T-helper 17 cell (primary cell): ENCODE measurements around the gene PREX1. TPM values are rescaled to one million over a fixed set of nuclear protein-coding genes. Genes with fewer than 3 reads are reported as not detected.

Source experiments
- ATAC-seq: fragments of 150-1000 bp; cut with Tn5 transposase; 2 replicates; pipeline ENCODE4 v1.10.0; 2021; ENCODE audit warnings: mild to moderate bottlenecking, moderate library complexity
- DNase-seq, 3 donors: peaks; one replicate each; pipeline versions ENCODE4 v3.0.0 to v3.0.0-alpha.2; 2020 to 2021
- H3K9me3 ChIP-seq: one replicate; pipeline ENCODE4 v1.7.0; 2013; ENCODE audit warnings: low read length, mild to moderate bottlenecking; ENCODE audit not compliant: control insufficient read depth, poor library complexity, severe bottlenecking
- H3K27ac Mint-ChIP-seq: one replicate; pipeline ENCODE4 v1.8.0; 2022; ENCODE audit warnings: mild to moderate bottlenecking, moderate library complexity, mixed read lengths
- H3K27me3 Mint-ChIP-seq: one replicate; pipeline ENCODE4 v1.8.0; 2022; ENCODE audit warnings: mixed read lengths
- H3K36me3 Mint-ChIP-seq: one replicate; pipeline ENCODE4 v1.8.0; 2022; ENCODE audit warnings: low read depth, mixed read lengths
- H3K4me1 Mint-ChIP-seq: one replicate; pipeline ENCODE4 v1.8.0; 2022; ENCODE audit warnings: mild to moderate bottlenecking, mixed read lengths
- H3K4me3 Mint-ChIP-seq: one replicate; pipeline ENCODE4 v1.8.0; 2022; ENCODE audit warnings: mild to moderate bottlenecking, moderate library complexity, mixed read lengths
- total RNA-seq, 4 donors: library from RNA in 2 of 4; stranded (reverse) in 2 of 4; gene quantifications; one replicate each; pipeline ENCODE4 v1.2.3 and lab custom pipeline; 2022 to 2026

The PREX1 gene
- total RNA-seq, 2 donors from 2014 or later, result 188 to 200 TPM

DNA sequence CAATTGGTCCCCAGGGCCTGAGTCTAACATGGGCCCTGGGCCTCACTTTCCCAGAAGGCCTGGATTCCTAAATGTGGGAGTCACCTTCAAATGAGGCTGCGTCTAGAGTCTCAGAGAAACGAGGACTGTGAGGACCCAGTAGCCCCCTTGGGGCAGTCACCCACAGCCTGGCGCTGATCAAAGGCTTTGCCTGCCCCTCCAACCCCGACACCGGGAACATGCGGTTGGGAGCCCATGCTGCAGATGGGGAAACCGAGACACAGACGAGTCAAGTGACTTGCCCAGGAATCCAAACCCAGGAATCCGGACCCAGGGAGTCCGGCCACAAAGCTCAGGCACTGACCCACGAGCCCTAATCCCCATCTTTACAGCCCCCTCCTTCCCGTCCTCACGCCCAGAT, 209.7 kb downstream of the PREX1 start:
- Mint-ChIP-seq H3K4me1 (peaks cover 22% of the 10 kb centered on the region), H3K27ac (no peak overlapping the region), H3K27me3 (no peaks in the 10 kb centered on the region), H3K36me3 (no peaks in the 10 kb centered on the region), H3K4me3 (no peak overlapping the region)
- no peaks in the 10 kb centered on the region for H3K9me3 ChIP-seq
- ATAC-seq, result no peak
- DNase-seq, result no peak

DNA sequence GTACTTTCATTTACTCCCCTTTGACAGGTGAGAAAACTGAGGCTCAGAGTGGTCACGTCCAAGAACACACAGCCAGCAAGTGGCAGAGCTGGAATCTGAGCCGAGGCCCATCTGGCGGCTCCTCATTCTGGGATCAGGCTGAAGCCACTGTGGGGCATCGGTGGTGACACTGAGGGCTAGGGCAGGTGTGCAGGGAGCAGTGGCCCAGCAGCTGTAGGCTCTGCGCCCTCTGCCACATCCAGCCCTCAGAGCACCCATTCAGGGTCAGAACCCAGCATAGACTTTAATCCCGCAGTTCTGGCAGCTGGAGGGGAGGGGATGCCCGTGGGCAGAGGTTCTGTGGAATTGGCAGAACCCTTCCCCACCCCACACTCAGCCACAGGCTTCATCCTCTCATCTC, 210.3 kb downstream of the PREX1 start:
- no peaks in the 10 kb centered on the region for H3K9me3 ChIP-seq
- Mint-ChIP-seq H3K27me3 (no peaks in the 10 kb centered on the region), H3K36me3 (no peaks in the 10 kb centered on the region), H3K27ac (no peak overlapping the region), H3K4me1 (peaks cover 18% of the 10 kb centered on the region), H3K4me3 (no peak overlapping the region)
- DNase-seq, result no peak
- no peak for ATAC-seq

DNA sequence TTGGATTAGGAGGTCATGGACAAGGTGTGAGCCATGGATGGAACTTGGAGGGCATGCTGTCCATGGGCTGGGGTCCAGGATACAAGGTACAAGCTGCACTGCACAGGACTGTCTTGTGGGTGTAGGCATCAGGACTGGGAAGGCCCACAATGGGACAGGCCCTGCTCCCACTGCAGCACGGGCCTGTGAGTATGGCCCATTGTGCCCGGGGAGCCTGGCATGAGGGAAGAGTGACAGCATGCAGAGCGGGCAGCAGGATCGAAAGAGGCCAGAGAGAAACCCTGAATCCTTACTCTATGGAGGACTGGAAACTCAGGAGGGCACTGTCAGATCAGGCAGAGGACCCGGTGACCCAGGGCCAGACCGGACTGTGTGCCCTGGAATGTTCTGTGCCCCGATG, 211.3 kb downstream of the PREX1 start:
- Mint-ChIP-seq H3K36me3 (no peaks in the 10 kb centered on the region), H3K27ac (no peak overlapping the region)
- ATAC-seq, result no peak

DNA sequence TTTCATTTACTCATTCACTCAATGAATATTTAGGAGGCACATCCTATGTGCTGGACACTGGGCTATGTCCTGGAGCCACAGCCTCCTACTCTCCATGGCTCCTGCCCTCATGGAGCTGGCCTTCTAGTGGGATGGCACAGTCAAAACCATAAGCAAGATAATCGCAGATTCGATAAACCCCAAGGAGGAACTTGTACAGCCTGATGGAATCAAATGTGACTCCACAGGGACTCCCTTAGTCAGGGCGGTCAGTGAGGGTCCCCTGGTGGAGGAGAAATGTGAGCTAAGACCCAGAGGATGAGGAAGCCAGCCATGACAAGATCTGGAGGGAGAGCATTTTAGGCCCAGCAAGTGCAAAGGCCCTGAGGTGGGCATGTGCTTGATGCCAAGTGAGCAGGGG, 211.9 kb downstream of the PREX1 start:
- ATAC-seq (no peak), DNase-seq (no peak)
- H3K4me3 Mint-ChIP-seq, result no peak overlapping the region
- no peaks in the 10 kb centered on the region for H3K27me3 Mint-ChIP-seq
- H3K27ac Mint-ChIP-seq, result no peak overlapping the region
- H3K9me3 ChIP-seq, result no peaks in the 10 kb centered on the region
- H3K36me3 Mint-ChIP-seq, result no peaks in the 10 kb centered on the region
- H3K4me1 Mint-ChIP-seq, result peaks cover 9% of the 10 kb centered on the region

More for the DNA sequence above, 211.3 kb downstream of the PREX1 start:
- no peaks in the 10 kb centered on the region for H3K9me3 ChIP-seq
- Mint-ChIP-seq H3K27me3 (no peaks in the 10 kb centered on the region), H3K4me1 (peaks cover 13% of the 10 kb centered on the region), H3K4me3 (no peak overlapping the region)
- DNase-seq, result no peak

DNA sequence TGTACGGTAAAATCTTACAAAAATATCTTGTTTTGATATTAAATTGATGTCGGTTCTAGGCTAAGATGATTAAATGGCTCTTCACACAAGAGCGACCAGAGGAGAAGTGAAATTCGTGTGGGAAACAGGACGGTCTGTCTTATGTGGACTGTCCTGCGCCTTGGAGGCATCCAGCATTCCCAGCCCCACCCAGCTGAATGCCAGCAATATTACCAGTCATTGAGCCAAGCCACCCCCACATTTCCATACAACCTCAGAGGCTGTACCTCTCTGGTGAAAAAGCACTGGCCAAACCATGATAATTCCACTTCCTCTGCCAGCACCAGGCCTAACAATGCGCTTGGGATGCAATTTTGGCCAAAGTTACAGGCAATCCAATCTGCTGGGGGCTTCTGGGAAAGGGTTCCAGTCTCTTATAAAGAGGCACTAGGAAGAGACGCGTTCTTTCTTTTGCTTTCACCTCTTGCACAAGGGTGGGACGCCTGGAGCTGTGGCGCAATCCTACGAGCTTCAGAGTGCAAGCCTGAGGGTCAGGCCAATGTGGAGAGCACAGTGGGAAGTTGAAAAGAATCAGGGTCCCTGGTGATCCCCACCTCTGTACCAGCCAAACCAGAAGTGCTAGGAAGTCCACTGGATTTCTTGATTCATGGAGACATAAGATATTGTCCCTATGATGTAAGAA, 213.1 kb downstream of the PREX1 start:
- no peak for DNase-seq
- no peaks in the 10 kb centered on the region for H3K9me3 ChIP-seq
- Mint-ChIP-seq H3K27me3 (no peaks in the 10 kb centered on the region), H3K27ac (no peak overlapping the region), H3K4me3 (no peak overlapping the region), H3K4me1 (peaks cover 14% of the 10 kb centered on the region), H3K36me3 (no peaks in the 10 kb centered on the region)
- ATAC-seq, result no peak

DNA sequence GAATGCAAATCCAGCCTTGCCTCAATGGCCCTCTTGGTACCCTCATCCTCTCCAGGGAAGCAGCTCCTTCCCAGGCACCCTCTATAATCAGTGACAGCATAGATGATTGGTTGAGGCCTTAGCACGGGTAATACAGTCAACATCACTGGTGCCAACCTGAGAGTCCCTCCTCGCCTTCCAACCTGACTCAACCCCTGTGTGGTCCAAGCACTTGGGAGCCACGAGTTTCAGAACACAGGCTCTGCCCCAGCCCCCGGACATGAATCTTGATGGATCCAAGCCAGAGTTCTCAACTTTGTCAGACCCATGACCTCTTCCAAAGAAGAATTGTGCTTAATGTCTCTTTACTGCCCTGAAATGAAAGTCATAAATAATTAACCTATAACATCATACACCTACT, 213.9 kb downstream of the PREX1 start:
- Mint-ChIP-seq H3K4me1 (peaks cover 20% of the 10 kb centered on the region), H3K27ac (no peak overlapping the region), H3K4me3 (no peak overlapping the region), H3K36me3 (no peaks in the 10 kb centered on the region), H3K27me3 (no peaks in the 10 kb centered on the region)
- DNase-seq (no peak), ATAC-seq (no peak)
- no peaks in the 10 kb centered on the region for H3K9me3 ChIP-seq

DNA sequence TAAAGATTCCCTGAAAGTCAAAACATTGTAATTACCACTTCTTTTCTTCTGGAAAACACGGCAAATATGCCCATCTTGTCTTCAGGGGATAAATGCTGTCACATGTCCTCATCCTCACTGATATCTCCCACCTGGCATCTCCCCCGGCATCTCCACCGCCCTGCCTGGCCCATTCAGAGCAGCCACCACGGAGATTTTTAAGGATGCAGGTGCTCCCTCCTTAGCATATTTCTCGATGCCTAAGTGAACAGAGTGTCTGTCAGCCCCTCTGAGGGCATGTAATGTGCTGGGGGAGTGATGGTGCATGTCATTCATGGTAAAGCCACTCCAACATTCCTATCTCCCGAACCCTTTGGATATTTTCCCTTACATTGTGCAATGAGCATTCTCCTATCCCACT, 215.5 kb downstream of the PREX1 start:
- ATAC-seq (no peak), DNase-seq (no peak)
- no peak overlapping the region for H3K27ac Mint-ChIP-seq
- no peak overlapping the region for H3K4me3 Mint-ChIP-seq
- H3K36me3 Mint-ChIP-seq, result no peaks in the 10 kb centered on the region
- H3K27me3 Mint-ChIP-seq, result no peaks in the 10 kb centered on the region
- H3K4me1 Mint-ChIP-seq, result peaks cover 22% of the 10 kb centered on the region
- no peaks in the 10 kb centered on the region for H3K9me3 ChIP-seq

DNA sequence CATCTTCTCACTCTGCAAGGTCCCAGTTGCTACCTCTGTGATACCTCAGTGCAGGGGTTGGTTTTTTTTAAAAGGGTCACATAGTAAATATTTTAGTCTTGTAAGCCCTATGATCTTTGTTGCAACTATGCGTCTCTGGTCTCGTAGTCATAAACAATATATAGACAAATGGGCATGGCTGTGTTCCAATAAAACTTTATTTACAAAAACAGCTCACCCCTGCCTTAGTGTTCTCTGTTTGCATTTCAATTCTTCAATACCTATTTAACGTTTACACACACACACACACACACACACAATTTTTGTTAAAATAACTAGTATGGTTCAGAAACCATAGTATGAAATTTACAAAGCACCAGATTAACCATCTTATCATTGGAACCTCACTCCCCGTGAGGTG, 216.8 kb downstream of the PREX1 start:
- Mint-ChIP-seq H3K27ac (no peak overlapping the region), H3K27me3 (no peaks in the 10 kb centered on the region), H3K4me1 (peaks cover 19% of the 10 kb centered on the region), H3K36me3 (no peaks in the 10 kb centered on the region), H3K4me3 (no peak overlapping the region)
- ATAC-seq (no peak), DNase-seq (no peak)
- no peaks in the 10 kb centered on the region for H3K9me3 ChIP-seq

DNA sequence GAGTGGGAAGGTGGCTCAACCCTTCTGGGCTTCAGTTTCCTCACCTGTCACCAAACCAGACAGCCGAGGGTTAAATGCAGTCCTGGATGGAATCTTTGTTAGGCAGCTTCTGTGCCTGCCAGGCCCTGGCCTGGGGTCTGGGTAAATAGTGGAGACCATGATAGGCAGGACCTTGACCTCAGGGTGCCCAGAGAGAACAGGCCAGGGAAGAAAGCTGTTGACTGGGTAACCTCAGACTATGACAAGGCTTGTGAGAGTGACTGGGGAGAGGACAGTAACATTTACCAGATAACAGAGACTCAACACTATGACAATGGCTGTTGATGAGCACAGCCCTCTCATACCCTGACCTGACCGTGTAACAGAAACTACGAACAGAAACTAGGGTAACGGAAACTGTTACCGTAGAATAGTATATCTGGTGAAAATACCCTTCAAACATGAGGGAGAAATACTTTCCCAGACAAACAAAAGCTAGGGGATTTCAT, 218.3 kb downstream of the PREX1 start:
- H3K27ac Mint-ChIP-seq, result peak overlapping the region; percentile 4
- ATAC-seq (peak; percentile 42), DNase-seq (no peak)
- no peak overlapping the region for H3K4me3 Mint-ChIP-seq
- H3K4me1 Mint-ChIP-seq, result peaks cover 18% of the 10 kb centered on the region
- no peaks in the 10 kb centered on the region for H3K9me3 ChIP-seq
- no peaks in the 10 kb centered on the region for H3K36me3 Mint-ChIP-seq
- H3K27me3 Mint-ChIP-seq, result peaks cover 9% of the 10 kb centered on the region

DNA sequence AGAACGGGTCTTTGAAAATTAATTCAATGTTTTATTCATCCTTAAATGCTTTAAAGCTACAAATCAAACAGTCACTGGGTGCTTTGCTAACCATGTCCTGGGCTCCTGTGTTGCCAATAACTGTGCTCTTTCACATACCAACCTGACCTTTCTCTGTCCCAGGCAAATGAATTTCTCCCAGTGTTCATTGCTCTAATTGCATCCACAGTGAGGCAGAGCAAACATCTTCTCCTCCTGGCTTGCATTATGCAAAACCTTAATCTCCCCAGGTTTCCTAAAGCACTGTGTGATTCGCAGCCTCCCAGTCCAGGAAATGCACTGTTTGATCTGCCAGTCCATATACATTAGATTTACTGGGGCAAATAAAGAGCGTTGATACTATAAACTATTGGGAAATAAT, 219.0 kb downstream of the PREX1 start:
- H3K9me3 ChIP-seq, result no peaks in the 10 kb centered on the region
- ATAC-seq, result no peak

DNA sequence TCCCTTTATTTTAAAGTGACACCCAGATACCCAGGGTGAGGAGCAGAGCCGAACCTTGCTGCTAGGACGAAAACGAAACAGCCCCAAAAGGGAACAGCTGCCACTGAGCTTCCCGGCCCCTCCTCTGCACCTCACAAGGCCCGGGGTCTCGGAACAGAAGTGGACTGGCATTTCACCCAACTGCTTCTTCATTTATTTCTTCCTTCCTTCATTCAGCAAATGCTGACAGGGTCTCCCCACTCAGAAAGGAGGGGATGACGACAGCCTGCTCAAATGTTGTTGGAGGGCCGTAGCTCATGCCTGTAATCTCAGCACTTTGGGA, 220.3 kb downstream of the PREX1 start:
- H3K27me3 Mint-ChIP-seq, result peaks cover 11% of the 10 kb centered on the region
- ATAC-seq (no peak), DNase-seq (no peak)
- no peak overlapping the region for H3K27ac Mint-ChIP-seq
- H3K36me3 Mint-ChIP-seq, result peaks cover 2% of the 10 kb centered on the region
- H3K4me3 Mint-ChIP-seq, result no peak overlapping the region
- H3K4me1 Mint-ChIP-seq, result peaks cover 20% of the 10 kb centered on the region
- H3K9me3 ChIP-seq, result no peaks in the 10 kb centered on the region

More for the DNA sequence above, 219.0 kb downstream of the PREX1 start:
- Mint-ChIP-seq H3K27me3 (peaks cover 11% of the 10 kb centered on the region), H3K4me3 (no peak overlapping the region), H3K36me3 (no peaks in the 10 kb centered on the region), H3K27ac (no peak overlapping the region), H3K4me1 (peaks cover 18% of the 10 kb centered on the region)
- DNase-seq, result no peak

DNA sequence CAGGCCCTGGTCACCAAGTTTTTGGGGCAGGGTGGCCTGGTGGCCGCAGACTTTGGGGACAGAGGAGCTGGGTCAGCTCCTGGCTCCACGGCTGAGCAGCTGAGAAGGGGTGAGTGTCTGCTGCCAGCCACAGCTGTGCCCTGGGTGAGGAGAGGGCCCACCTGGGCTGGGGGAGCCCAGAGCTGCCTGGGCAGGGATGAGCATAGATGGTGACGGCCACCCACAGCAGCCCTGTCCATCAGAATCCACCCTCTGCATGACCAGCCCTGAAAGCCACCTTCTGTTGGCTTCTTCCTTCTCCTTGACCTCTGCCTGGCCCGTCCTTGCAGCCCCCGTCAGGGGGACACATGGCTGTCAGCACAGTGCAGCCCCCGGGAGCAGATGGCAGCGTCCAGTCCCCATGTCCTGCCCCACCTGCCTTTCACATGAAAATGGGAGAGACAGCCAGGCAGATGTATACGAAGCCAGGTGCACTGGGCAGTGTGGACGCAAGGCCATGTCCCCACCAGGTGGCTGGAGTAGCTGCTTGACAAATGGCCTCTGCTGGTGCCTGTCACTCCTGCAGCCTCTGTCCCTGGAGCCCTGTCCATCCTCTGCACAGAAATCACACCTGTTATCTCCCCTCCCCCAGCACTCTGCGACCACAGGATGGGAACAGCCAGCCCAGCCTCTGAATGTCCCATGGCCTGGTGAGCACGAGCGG, 220.8 kb downstream of the PREX1 start:
- DNase-seq, result no peak
- ATAC-seq, result no peak
- H3K4me1 Mint-ChIP-seq, result peaks cover 20% of the 10 kb centered on the region
- no peak overlapping the region for H3K27ac Mint-ChIP-seq
- peaks cover 2% of the 10 kb centered on the region for H3K36me3 Mint-ChIP-seq
- H3K9me3 ChIP-seq, result no peaks in the 10 kb centered on the region
- no peak overlapping the region for H3K4me3 Mint-ChIP-seq
- H3K27me3 Mint-ChIP-seq, result peaks cover 12% of the 10 kb centered on the region

DNA sequence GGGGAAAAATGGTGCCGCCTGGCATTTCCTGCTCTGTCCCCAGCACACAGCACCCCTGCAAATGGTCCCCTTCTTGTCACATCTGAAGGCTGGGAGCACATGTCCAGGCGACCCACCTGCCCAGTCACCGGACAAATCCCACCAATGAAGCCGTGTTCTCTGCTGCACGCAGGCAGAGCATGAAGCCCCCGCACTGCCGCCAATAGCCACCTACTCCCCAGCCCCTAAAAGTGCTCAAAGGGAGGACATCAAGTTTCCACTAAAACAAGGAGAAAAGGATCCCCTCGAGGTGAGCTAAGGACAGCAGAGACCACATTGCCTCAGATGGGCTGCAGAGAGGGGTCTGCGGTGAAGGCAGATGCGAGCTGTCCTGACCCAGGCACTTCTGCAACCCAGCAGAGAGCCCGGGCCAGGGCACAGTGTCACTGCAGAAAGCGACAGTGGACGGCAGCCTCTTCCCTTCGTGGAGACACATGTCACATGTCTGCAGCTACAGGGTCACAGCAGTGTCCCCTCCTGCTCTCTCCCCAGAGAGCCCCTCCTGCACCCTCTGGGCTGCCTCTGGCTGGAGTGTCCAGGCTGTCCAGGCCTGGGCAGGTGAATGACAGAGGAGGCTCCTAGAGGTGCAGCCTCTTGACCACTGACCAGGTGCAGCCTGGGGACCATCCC, 221.5 kb downstream of the PREX1 start:
- H3K27ac Mint-ChIP-seq, result no peak overlapping the region
- no peaks in the 10 kb centered on the region for H3K9me3 ChIP-seq
- H3K4me1 Mint-ChIP-seq, result peaks cover 20% of the 10 kb centered on the region
- H3K27me3 Mint-ChIP-seq, result peaks cover 19% of the 10 kb centered on the region
- ATAC-seq, result no peak
- H3K36me3 Mint-ChIP-seq, result peaks cover 2% of the 10 kb centered on the region
- DNase-seq, result no peak
- H3K4me3 Mint-ChIP-seq, result no peak overlapping the region
